Skeletal muscle satellite cell (primary cell): ENCODE data around the gene ACTR3C.
A peak's percentile ranks its signal among the peaks of the same experiment; 100 is the strongest.

Experiments
- H3K27me3 ChIP-seq: 2 replicates; pipeline ENCODE4 v1.7.0; 2013; ENCODE audit warnings: low read length; ENCODE audit not compliant: control insufficient read depth, insufficient read depth
- H3K36me3 ChIP-seq: 2 replicates; pipeline ENCODE4 v1.7.0; 2013; ENCODE audit warnings: mild to moderate bottlenecking, control low read depth, low read length; ENCODE audit not compliant: insufficient read depth
- H3K4me1 ChIP-seq: 2 replicates; pipeline ENCODE4 v1.7.0; 2013; ENCODE audit warnings: low read length; ENCODE audit not compliant: control insufficient read depth, insufficient read depth
- H3K4me2 ChIP-seq: 2 replicates; pipeline ENCODE4 v1.7.0; 2013; ENCODE audit warnings: mild to moderate bottlenecking, low read length
- H3K4me3 ChIP-seq: 2 replicates; pipeline ENCODE4 v1.7.0; 2013; ENCODE audit warnings: low read length
- H3K9ac ChIP-seq: 2 replicates; pipeline ENCODE4 v1.7.0; 2013; ENCODE audit warnings: mild to moderate bottlenecking, low read depth, low read length, moderate library complexity
- H3K9me3 ChIP-seq: replicated peaks from 2 replicates; pipeline ENCODE4 v1.7.0; 2013; ENCODE audit warnings: mild to moderate bottlenecking, control low read depth, low read length

Gene ACTR3C

DNA sequence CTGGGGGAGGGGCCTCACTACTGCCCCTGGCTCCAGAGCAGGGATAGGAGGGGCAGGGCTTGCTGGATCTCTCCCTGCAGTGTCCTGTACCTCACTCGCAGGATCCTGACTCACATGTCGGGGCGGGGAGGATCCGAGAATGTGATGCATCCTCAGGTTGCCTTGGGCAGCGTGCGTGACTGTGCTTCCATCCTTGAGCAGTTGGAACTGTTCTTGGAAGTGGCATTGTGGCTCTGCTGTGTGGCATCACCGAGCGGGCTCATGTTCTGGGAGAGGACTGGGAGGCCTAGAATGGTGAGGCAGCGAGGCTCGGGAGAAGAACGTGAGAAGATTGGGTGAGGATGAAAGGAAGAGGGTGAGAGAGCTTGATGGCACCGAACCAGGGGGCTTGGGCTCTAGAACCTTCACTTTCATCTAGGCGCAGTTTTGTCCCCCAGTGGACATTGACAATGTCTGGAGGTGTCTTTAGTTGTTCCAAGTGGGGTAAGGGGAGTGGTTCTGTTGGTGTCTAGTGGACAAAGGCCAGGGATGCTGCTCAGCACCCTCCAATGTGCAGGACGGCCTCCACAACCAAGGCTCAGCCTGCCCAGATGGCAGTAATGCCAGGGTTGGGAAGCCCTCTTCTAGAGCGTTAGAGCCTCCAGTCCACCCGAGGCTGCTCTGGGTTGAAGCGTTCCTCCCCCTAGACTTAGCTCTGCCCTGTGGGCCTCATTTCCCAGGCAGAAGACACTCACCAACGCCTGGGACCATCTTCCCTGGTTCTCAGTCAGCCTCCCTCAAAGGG lies 9.7 kb upstream of the ACTR3C start:
- Histone ChIP-seq H3K36me3 (no peaks in the 10 kb centered on the region), H3K4me3 (no peak overlapping the region), H3K9me3 (no peaks in the 10 kb centered on the region)

DNA sequence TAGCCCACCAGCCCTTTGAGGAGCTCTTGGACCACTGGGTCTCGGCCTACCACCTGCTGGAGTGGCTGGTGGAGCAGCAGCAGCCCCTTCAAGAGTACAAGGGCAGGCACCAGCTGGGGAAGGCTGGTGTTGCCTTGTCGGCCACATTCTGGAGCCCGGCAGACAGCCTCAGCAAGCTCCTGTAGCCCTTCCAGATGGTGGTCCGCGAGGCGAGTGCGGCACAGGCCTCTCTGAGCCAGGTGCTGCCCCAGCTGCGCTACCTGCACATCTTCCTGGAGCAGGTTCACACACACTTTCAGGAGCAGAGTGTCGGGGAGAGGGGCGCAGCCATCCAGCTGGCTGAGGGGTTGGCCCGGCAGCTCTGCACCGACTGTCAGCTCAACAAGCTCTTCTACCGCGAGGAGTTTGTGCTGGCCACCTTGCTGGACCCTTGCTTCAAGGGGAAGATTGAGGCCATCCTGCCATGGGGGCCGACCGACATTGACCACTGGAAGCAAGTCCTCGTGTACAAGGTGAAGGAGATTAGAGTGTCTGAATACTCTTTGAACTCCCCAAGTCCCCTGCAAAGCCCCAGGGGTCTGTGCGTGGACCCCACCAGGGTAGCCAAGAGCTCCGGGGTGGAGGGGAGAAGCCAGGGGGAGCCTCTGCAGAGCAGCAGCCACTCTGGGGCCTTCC lies 7.0 kb upstream of the ACTR3C start:
- H3K4me1 ChIP-seq = peaks cover 2% of the 10 kb centered on the region
- no peak overlapping the region for H3K4me3 ChIP-seq
- H3K9ac ChIP-seq = no peak overlapping the region
- no peaks in the 10 kb centered on the region for H3K36me3 ChIP-seq
- no peaks in the 10 kb centered on the region for H3K9me3 ChIP-seq
- H3K27me3 ChIP-seq = no peaks in the 10 kb centered on the region
- no peak overlapping the region for H3K4me2 ChIP-seq

More for the DNA sequence above, 9.7 kb upstream of the ACTR3C start:
- Histone ChIP-seq H3K27me3 (peaks cover 6% of the 10 kb centered on the region), H3K4me2 (no peak overlapping the region), H3K4me1 (peaks cover 2% of the 10 kb centered on the region), H3K9ac (no peak overlapping the region)

DNA sequence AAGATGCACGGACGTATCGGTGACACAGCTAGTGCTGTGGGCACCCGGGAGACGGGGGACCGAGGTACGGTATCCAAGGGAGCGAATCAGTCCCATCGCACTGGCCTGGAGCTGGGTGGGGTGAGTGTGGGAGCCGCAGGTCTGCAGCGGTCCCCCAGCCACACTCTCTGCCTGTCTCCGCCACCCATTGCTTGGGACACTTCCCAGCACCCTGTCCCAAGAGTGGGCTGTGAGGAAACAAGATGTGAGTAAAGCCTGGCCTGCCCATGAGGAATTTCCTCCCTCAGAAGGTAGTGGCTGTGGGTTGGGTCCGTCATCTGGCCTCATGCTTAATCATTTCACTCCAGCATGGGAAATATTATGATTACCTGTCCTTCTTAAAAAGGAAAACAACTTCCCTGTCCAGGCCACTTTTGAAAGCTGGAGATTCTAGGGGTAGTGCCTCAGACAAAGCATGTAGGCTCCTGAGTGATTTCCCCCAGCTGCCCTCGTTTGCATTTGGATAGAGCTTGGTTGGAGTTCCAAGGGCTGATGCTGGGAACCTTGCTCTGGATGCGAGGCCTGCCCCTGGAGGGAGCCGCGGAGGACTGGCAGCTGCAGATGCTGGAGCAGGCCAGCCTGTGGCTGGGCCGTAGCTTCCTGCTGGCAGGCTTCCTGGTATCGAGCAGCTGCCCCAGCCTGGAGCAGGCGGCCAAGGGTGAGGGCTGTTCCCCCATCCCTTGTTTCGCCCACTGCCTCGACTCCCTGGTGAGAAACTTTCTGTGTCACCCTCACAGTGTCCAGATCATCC lies 6.2 kb upstream of the ACTR3C start:
- Histone ChIP-seq H3K36me3 (no peaks in the 10 kb centered on the region), H3K4me1 (peaks cover 2% of the 10 kb centered on the region), H3K4me2 (no peak overlapping the region), H3K27me3 (no peaks in the 10 kb centered on the region), H3K4me3 (no peak overlapping the region), H3K9ac (no peak overlapping the region), H3K9me3 (no peaks in the 10 kb centered on the region)

DNA sequence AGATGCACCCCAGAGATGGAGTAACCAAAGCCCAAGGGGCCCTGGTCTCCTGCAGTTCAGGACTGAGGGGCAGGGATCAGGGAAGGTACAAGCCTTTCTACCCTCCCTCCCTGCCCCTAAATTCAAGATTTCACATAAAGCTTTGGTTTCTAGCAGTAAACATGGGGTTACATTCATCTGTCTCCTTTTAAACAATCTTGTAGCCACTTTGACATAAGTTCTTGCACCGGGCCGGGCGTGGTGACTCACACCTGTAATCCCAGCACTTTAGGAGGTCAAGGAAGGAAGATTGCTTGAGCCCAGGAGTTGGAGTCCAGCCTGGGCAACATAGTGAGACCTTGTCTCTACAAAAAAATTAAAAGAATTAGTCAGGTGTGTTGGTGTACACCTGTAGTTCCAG lies 4.0 kb upstream of the ACTR3C start:
- H3K9ac ChIP-seq = no peak overlapping the region
- H3K36me3 ChIP-seq = no peaks in the 10 kb centered on the region
- peaks cover 2% of the 10 kb centered on the region for H3K4me1 ChIP-seq
- H3K9me3 ChIP-seq = no peaks in the 10 kb centered on the region
- H3K4me2 ChIP-seq = no peak overlapping the region
- H3K4me3 ChIP-seq = no peak overlapping the region
- H3K27me3 ChIP-seq = peaks cover 4% of the 10 kb centered on the region

DNA sequence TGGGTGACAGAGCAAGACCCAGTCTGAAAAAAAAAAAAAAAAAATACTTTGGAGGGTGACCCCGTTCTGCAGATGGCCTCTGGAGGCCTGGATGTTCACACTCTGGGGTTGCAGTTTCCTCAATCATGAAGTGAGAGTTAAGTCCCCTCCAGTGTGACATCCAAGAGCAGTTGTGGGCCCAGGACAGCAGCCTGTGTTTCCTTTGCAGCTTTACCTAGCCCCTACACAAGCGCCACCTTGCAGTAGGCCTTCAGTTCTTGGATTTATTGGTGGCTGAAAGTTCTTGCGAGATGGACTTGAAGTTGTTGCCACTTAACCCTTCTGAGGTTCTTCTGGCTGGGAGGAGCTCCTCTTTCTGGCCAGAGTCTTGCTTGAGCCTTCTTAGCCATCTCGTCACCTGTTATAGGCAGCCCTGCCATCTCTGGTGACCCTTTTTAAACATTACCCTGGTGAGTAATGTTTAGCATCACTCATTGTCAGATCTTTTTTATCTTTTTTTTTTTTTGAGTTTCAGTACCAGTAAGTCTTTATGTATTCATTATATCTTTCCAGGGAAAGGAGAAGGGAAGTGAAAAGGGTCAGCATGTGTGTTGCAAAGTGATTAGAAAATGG lies 3.4 kb upstream of the ACTR3C start:
- Histone ChIP-seq H3K4me3 (no peak overlapping the region), H3K4me2 (no peak overlapping the region), H3K9ac (no peak overlapping the region), H3K4me1 (peaks cover 2% of the 10 kb centered on the region), H3K36me3 (no peaks in the 10 kb centered on the region), H3K9me3 (no peaks in the 10 kb centered on the region), H3K27me3 (peaks cover 4% of the 10 kb centered on the region)

DNA sequence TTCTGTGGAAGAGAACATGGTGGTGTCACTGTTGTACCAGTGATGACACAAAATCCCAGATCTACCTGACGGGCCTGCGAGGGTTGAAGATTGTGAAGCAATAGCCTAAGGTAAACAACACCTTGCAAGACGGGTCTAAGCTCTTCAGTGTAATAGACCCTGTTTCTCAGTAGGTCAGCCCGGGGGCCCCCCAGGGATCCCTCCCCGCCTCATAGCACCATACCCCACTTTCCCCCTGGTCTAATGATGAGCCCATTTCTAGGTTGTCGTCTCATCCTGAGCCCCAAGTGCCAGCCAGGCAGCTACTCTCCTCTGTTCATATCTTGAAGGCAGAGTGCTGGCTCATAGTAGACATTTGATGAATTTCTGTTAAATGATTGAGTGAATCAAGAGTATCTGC lies 2.6 kb upstream of the ACTR3C start:
- Histone ChIP-seq H3K27me3 (peaks cover 4% of the 10 kb centered on the region), H3K4me1 (peaks cover 2% of the 10 kb centered on the region), H3K4me3 (no peak overlapping the region), H3K9ac (no peak overlapping the region), H3K4me2 (no peak overlapping the region), H3K9me3 (no peaks in the 10 kb centered on the region), H3K36me3 (no peaks in the 10 kb centered on the region)

DNA sequence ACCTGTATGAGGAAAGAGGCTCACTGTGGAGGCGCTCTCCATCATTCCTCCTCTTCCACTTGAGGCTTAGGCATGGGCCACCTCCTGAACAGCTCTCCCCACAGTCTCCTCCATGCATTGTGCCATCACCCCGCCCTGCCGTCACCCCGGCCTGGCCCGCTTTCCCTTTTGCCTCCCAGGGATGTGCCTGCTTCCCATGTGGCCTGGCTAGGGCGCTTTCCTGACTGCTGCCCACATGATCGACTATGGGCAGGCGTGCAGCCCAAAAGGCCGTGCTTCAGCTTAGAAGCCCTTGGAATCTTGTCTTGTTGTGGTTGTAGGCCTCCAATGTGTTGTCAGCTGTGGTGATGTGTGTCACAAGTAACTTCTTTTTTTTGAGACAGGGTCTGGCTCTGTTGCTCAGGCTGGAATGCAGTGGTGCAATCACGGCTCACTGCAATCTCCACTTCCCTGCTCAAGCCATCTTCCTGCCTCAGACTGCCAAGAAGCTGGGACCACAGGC lies 1.8 kb upstream of the ACTR3C start:
- no peak overlapping the region for H3K4me2 ChIP-seq
- H3K4me3 ChIP-seq = no peak overlapping the region
- H3K4me1 ChIP-seq = peaks cover 2% of the 10 kb centered on the region
- peaks cover 4% of the 10 kb centered on the region for H3K27me3 ChIP-seq
- no peaks in the 10 kb centered on the region for H3K9me3 ChIP-seq
- no peaks in the 10 kb centered on the region for H3K36me3 ChIP-seq
- H3K9ac ChIP-seq = no peak overlapping the region

DNA sequence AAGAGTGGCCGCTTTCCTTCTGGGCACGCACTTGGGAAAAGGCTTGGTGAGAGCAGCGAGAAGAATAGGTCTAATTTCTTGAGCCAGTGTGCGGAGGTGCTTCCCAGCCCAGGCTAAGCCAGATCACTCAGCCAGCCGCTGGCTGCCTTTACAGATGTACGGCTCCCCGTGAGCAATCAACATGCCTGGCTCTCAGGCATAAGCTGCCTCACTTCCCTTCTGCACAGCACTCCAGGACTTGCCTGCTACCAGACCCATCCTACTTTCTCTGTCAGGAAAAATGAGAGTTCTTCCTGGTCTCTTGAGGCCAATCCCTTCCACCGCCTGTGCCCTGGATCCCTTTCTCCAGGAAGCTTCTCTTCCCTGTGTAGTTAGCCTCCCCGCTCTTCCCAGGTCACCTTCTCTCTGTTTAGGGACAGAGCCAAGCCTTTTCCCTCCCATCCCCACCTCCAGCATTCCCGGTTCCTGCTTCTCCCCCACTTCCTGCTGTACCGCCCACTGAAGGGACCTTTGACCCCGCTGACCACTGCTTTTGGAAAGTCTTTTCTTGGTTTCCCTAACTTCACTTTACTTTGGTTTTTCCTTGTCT lies 1.1 kb upstream of the ACTR3C start:
- no peaks in the 10 kb centered on the region for H3K4me1 ChIP-seq
- peaks cover 4% of the 10 kb centered on the region for H3K27me3 ChIP-seq
- no peak overlapping the region for H3K9ac ChIP-seq
- no peaks in the 10 kb centered on the region for H3K9me3 ChIP-seq
- H3K4me3 ChIP-seq = no peak overlapping the region
- H3K36me3 ChIP-seq = no peaks in the 10 kb centered on the region
- no peak overlapping the region for H3K4me2 ChIP-seq

DNA sequence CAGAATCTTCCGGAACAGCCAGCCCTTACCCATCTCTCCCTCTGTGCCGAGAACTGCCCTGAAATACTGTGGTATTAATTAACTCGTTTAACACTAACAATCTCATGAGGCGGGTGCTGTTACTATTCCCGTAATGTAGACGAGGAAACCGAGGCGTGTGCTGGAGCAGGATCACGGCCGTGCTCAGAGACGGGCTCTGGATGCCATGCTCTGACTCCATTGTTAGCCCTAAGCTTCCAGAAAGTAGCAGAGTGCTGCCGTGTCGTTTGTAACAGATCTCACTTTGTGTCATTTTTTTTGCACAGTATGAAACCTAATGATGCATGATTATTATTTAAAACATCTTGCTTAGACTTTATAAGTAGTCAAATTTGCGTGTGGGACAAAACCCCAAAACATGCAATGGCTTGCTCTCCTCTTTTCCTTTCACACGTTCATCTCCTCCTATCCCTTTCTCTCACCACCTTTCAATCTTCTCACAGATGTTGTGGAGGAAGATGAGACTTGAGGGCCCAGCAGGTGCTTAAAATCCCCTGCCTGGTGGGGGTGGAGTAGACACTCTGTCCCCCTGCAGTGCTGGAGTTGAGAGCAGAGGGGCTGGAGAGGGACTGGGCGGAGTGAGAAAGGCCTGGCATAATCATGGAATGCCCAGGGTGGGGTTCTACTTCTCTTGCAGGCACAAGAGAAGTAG lies 482 bp upstream of the ACTR3C start:
- peak overlapping the region; percentile 67 for H3K4me2 ChIP-seq
- no peak overlapping the region for H3K4me3 ChIP-seq
- no peaks in the 10 kb centered on the region for H3K4me1 ChIP-seq
- peaks cover 4% of the 10 kb centered on the region for H3K27me3 ChIP-seq
- H3K9me3 ChIP-seq = no peaks in the 10 kb centered on the region
- H3K36me3 ChIP-seq = no peaks in the 10 kb centered on the region
- H3K9ac ChIP-seq = no peak overlapping the region

DNA sequence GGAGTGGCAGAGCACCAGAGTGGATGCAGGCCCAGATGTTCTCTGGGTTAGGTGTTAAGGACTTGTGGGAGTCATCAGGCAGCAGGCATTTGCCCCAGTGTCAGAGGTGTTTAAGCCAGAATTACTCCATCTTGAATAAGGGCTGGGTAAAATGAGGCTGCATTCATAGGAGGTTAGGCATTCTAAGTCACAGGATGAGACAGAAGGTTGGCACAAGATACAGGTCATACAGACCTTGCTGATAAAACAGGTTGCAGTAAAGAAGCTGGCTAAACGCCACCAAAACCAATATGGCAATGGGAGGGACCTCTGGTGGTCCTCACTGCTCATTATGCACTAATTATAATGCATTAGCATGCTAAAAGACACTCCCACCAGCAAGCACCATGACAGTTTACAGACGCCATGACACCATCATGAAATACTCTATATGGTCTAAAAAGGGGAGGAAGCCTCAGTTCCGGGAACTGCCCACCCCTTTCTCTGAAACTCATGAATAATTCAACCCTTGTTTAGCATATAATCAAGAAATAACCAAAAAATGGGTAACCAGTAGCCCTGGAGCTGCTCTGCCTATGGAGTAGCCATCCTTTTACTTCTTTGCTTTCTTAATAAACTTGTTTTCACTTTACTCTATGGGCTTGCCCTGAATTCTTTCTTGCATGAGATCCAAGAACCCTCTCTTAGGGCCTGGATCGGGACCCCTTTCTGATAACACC lies 1.1 kb downstream of the ACTR3C start:
- H3K4me1 ChIP-seq = no peaks in the 10 kb centered on the region
- H3K27me3 ChIP-seq = peaks cover 4% of the 10 kb centered on the region
- no peaks in the 10 kb centered on the region for H3K9me3 ChIP-seq
- H3K9ac ChIP-seq = no peak overlapping the region
- no peak overlapping the region for H3K4me2 ChIP-seq
- no peak overlapping the region for H3K4me3 ChIP-seq
- H3K36me3 ChIP-seq = no peaks in the 10 kb centered on the region
